GM23338 (cell line): ENCODE results near the gene SARS1. TPM values are rescaled to one million over a fixed set of nuclear protein-coding genes. Genes with fewer than 3 reads are reported as not detected.

ENCODE experiments used
- ATAC-seq: fragments of 200-7000 bp; cut with Tn5 transposase; 3 replicates; pipeline ENCODE4 v1.9.1; 2020
- DNase-seq: peaks from one replicate; pipeline ENCODE4 v3.0.0-alpha.2; 2015; ENCODE audit warnings: low spot score
- H2AFZ ChIP-seq: fragments of 200-600 bp; sonication (generic); 2 replicates; pipeline ENCODE4 v1.8.0; 2016; ENCODE audit warnings: antibody characterized with exemption, mild to moderate bottlenecking, moderate library complexity
- H3F3A ChIP-seq: fragments of 200-600 bp; sonication (generic); replicated peaks from 2 replicates; pipeline ENCODE4 v1.8.0; 2017; ENCODE audit warnings: antibody characterized with exemption, mixed run types, low read depth
- H3K27ac ChIP-seq: fragments of 200-600 bp; sonication (generic); 2 replicates; pipeline ENCODE4 v1.6.1; 2016; ENCODE audit warnings: low read depth
- H3K27me3 ChIP-seq: fragments of 200-600 bp; sonication (generic); 2 replicates; pipeline ENCODE4 v1.8.0; 2016; ENCODE audit warnings: mild to moderate bottlenecking, mixed run types, moderate library complexity; ENCODE audit not compliant: insufficient read depth
- H3K36me3 ChIP-seq: fragments of 200-600 bp; sonication (generic); 2 replicates; pipeline ENCODE4 v1.8.0; 2016; ENCODE audit warnings: mild to moderate bottlenecking; ENCODE audit not compliant: insufficient read depth
- H3K4me1 ChIP-seq: fragments of 200-600 bp; sonication (generic); 2 replicates; pipeline ENCODE4 v1.8.0; 2016; ENCODE audit warnings: mild to moderate bottlenecking, moderate library complexity; ENCODE audit not compliant: insufficient read depth
- H3K4me2 ChIP-seq: fragments of 200-600 bp; sonication (generic); 2 replicates; pipeline ENCODE4 v1.7.1; 2017; ENCODE audit warnings: mixed run types
- H3K4me3 ChIP-seq: fragments of 200-600 bp; sonication (generic); 2 replicates; pipeline ENCODE4 v1.6.1; 2016; ENCODE audit warnings: mixed run types
- H3K79me2 ChIP-seq: fragments of 200-600 bp; sonication (generic); replicated peaks from 2 replicates; pipeline ENCODE4 v1.8.0; 2017; ENCODE audit warnings: mild to moderate bottlenecking; ENCODE audit not compliant: insufficient read depth
- H3K9me2 ChIP-seq: fragments of 200-600 bp; sonication (generic); 2 replicates; pipeline ENCODE4 v1.8.0; 2017; ENCODE audit not compliant: insufficient read depth
- H4K20me1 ChIP-seq: fragments of 200-600 bp; sonication (generic); replicated peaks from 2 replicates; pipeline ENCODE4 v1.8.0; 2017; ENCODE audit warnings: mild to moderate bottlenecking; ENCODE audit not compliant: insufficient read depth
- H3K27ac Mint-ChIP-seq: 2 replicates; pipeline ENCODE4 v1.8.0; 2020; ENCODE audit warnings: inconsistent platforms, mild to moderate bottlenecking, moderate library complexity, mixed read lengths
- H3K27me3 Mint-ChIP-seq: 3 replicates; pipeline ENCODE4 v1.8.0; 2022; ENCODE audit warnings: low read depth, mild to moderate bottlenecking, moderate library complexity, mixed read lengths, inconsistent platforms; ENCODE audit not compliant: insufficient read depth, poor library complexity
- H3K36me3 Mint-ChIP-seq: 3 replicates; pipeline ENCODE4 v1.8.0; 2021; ENCODE audit warnings: low read depth, mild to moderate bottlenecking, inconsistent platforms, moderate library complexity, mixed read lengths
- H3K4me1 Mint-ChIP-seq: 3 replicates; pipeline ENCODE4 v1.8.0; 2020; ENCODE audit warnings: mild to moderate bottlenecking, inconsistent platforms, mixed read lengths
- H3K4me3 Mint-ChIP-seq: 3 replicates; pipeline ENCODE4 v1.8.0; 2021; ENCODE audit warnings: moderate library complexity, mild to moderate bottlenecking, inconsistent platforms, mixed read lengths
- H3K9me3 Mint-ChIP-seq: 3 replicates; pipeline ENCODE4 v1.8.0; 2020; ENCODE audit warnings: moderate library complexity, mild to moderate bottlenecking, inconsistent platforms, mixed read lengths
- CREB1 ChIP-seq: fragments of 250-450 bp; sonication (Bioruptor Pico); IDR thresholded peaks from 2 replicates; pipeline ENCODE4 v1.5.0; 2020; ENCODE audit warnings: low read depth, mild to moderate bottlenecking, moderate library complexity
- CTCF ChIP-seq, 2 experiments: fragments of 200-600 bp in 1 of 2; sonication (generic) in 1 of 2; conservative IDR thresholded peaks; 2 replicates each; pipeline versions ENCODE4 v1.5.1 to v1.6.1; 2016 to 2017; ENCODE audit warnings: antibody characterized with exemption in 2 of 2, low read depth in 2 of 2, mild to moderate bottlenecking in 2 of 2, moderate library complexity in 1 of 2
- ETS1 ChIP-seq: IDR thresholded peaks from 2 replicates; pipeline ENCODE4 v1.6.1; 2016; ENCODE audit warnings: antibody characterized with exemption
- EZH2 ChIP-seq: fragments of 200-600 bp; sonication (generic); IDR thresholded peaks from one replicate; pipeline ENCODE4 v1.8.0; 2017; ENCODE audit warnings: antibody characterized with exemption, mild to moderate bottlenecking, low read depth; ENCODE audit not compliant: unreplicated experiment
- EZH2phosphoT487 ChIP-seq: fragments of 200-600 bp; sonication (generic); IDR thresholded peaks from one replicate; pipeline ENCODE4 v1.8.1; 2018; ENCODE audit warnings: antibody characterized with exemption; ENCODE audit not compliant: unreplicated experiment
- JUNB ChIP-seq: IDR thresholded peaks from one replicate; pipeline ENCODE4 v1.6.1; 2016; ENCODE audit warnings: antibody characterized with exemption; ENCODE audit not compliant: unreplicated experiment
- NANOG ChIP-seq: IDR thresholded peaks from 2 replicates; pipeline ENCODE4 v1.6.1; 2016; ENCODE audit warnings: antibody characterized with exemption, borderline replicate concordance
- POLR2AphosphoS5 ChIP-seq: IDR thresholded peaks from 2 replicates; pipeline ENCODE4 v1.6.1; 2016; ENCODE audit warnings: antibody characterized with exemption, low read depth
- REST ChIP-seq: IDR thresholded peaks from one replicate; pipeline ENCODE4 v1.6.1; 2018; ENCODE audit warnings: antibody characterized with exemption; ENCODE audit not compliant: unreplicated experiment
- STAT1 ChIP-seq: IDR thresholded peaks from one replicate; pipeline ENCODE4 v1.6.1; 2016; ENCODE audit warnings: antibody characterized with exemption; ENCODE audit not compliant: unreplicated experiment
- ZNF114 ChIP-seq: fragments of 250-450 bp; sonication (Bioruptor Pico); IDR thresholded peaks from 2 replicates; pipeline ENCODE4 v1.5.0; 2020; ENCODE audit warnings: mild to moderate bottlenecking, moderate library complexity
- ZNF331 ChIP-seq: fragments of 250-450 bp; sonication (Bioruptor Pico); IDR thresholded peaks from 2 replicates; pipeline ENCODE4 v1.5.0; 2020; ENCODE audit warnings: low read depth, mild to moderate bottlenecking, moderate library complexity
- ZNF462 ChIP-seq: fragments of 250-450 bp; sonication (Bioruptor Pico); IDR thresholded peaks from 2 replicates; pipeline ENCODE4 v1.5.0; 2020; ENCODE audit warnings: mild to moderate bottlenecking, moderate library complexity
- polyA plus RNA-seq: library from polyadenylated mRNA; unstranded; fragments of >200 nt; fragmentation: Nextera tagmentation; extraction: Ambion mirVana; gene quantifications from 2 replicates; pipeline ENCODE4 v1.2.1, GENCODE V29; 2016
- total RNA-seq: library from RNA; depleted of rRNA; stranded (reverse); fragments of >200 nt; shearing (Covaris generic); gene quantifications from 2 replicates; pipeline ENCODE4 v1.2.3, GENCODE V29; 2014

The SARS1 gene
- total and polyA plus RNA-seq, 2 experiments from 2014 or later: 141 to 166 TPM

GRCh38 chr1:109269212-109269980, 55.7 kb downstream of the SARS1 start:
- Mint-ChIP-seq H3K9me3 (no peaks in the 10 kb centered on the region; the same call in 2 of the 3 replicates), H3K4me3 (no peak overlapping the region), H3K36me3 (peaks cover 18% of the 10 kb centered on the region), H3K27me3 (peaks cover 7% of the 10 kb centered on the region), H3K27ac (no peak overlapping the region), H3K4me1 (peaks cover 7% of the 10 kb centered on the region)
- H3K36me3 ChIP-seq: no peaks in the 10 kb centered on the region
- TF ChIP-seq EZH2: no peak
- no peak for TF ChIP-seq STAT1
- TF ChIP-seq JUNB: no peak
- no peak for TF ChIP-seq EZH2phosphoT487
- TF ChIP-seq ZNF114 (CRISPR knock-in tag): no peak
- no peak for TF ChIP-seq NANOG
- no peak for TF ChIP-seq CREB1 (CRISPR knock-in tag)
- TF ChIP-seq CTCF (conservative IDR thresholded peaks at IDR 0.05; ENCODE audit: low read depth in 2 of 2): no peak
- no peak for TF ChIP-seq ZNF331 (CRISPR knock-in tag)
- TF ChIP-seq POLR2AphosphoS5: no peak
- TF ChIP-seq ETS1: no peak
- TF ChIP-seq ZNF462 (CRISPR knock-in tag): no peak
- TF ChIP-seq REST: no peak
- no peak overlapping the region for H3K27ac ChIP-seq
- H3F3A ChIP-seq: peaks cover 3% of the 10 kb centered on the region; the same call in 1 of the 2 replicates
- H3K4me1 ChIP-seq: peaks cover 6% of the 10 kb centered on the region
- no peaks in the 10 kb centered on the region for H4K20me1 ChIP-seq
- no peak for DNase-seq
- no peaks in the 10 kb centered on the region for H3K79me2 ChIP-seq
- ATAC-seq: no peak
- no peak overlapping the region for H2AFZ ChIP-seq
- no peak overlapping the region for H3K4me2 ChIP-seq
- H3K4me3 ChIP-seq: no peak overlapping the region
- no peaks in the 10 kb centered on the region for H3K27me3 ChIP-seq
- no peaks in the 10 kb centered on the region for H3K9me2 ChIP-seq
